CD8-positive, alpha-beta memory T cell (primary cell): Measurements from ENCODE around the gene TCEAL7. TPM values are rescaled to one million over a fixed set of nuclear protein-coding genes. Genes with fewer than 3 reads are reported as not detected.
"Not testable (repeated sequence)": the region's sequence is repeated elsewhere in the genome, so short reads cannot be mapped to it uniquely, and the experiment has no call there.

Experiments
- CTCF ChIA-PET: fragments of 350-600 bp; sonication (Branson Sonifier 250); formaldehyde crosslinking; loops from one replicate; lab custom pipeline; 2021; ENCODE audit warnings: antibody characterized with exemption; lab: Charles Lee
- POLR2A ChIA-PET: fragments of 350-600 bp; sonication (Branson Sonifier 250); formaldehyde crosslinking; loops from one replicate; lab custom pipeline; 2021; ENCODE audit warnings: antibody characterized with exemption; lab: Charles Lee
- DNase-seq, 5 donors: peaks; one replicate each; pipeline versions ENCODE4 v3.0.0 to v3.0.0-alpha.2; 2020 to 2022; ENCODE audit warnings: mixed read lengths in 1 of 5
- H3K27ac ChIP-seq: one replicate; pipeline ENCODE4 v1.7.0; 2013; ENCODE audit warnings: low read depth, mild to moderate bottlenecking, low read length, moderate library complexity
- H3K27me3 ChIP-seq: 2 replicates; pipeline ENCODE4 v1.7.0; 2013; ENCODE audit warnings: low read length, mild to moderate bottlenecking; ENCODE audit not compliant: insufficient read depth, poor library complexity, severe bottlenecking
- H3K36me3 ChIP-seq: 2 replicates; pipeline ENCODE4 v1.7.0; 2013; ENCODE audit warnings: mild to moderate bottlenecking, low read length, moderate library complexity; ENCODE audit not compliant: insufficient read depth
- H3K4me1 ChIP-seq: 2 replicates; pipeline ENCODE4 v1.7.0; 2013; ENCODE audit warnings: mild to moderate bottlenecking, low read length, moderate library complexity; ENCODE audit not compliant: insufficient read depth
- H3K4me3 ChIP-seq: 2 replicates; pipeline ENCODE4 v1.7.0; 2013; ENCODE audit warnings: mild to moderate bottlenecking, low read length
- H3K9me3 ChIP-seq: 2 replicates; pipeline ENCODE4 v1.7.0; 2013; ENCODE audit warnings: mild to moderate bottlenecking, low read length
- H3K27ac Mint-ChIP-seq, 8 donors: one replicate each; pipeline ENCODE4 v1.8.0; 2020 to 2021; ENCODE audit warnings: mixed read lengths in 8 of 8, mild to moderate bottlenecking in 6 of 8, inconsistent platforms in 3 of 8, moderate library complexity in 3 of 8
- H3K27me3 Mint-ChIP-seq, 2 donors: one replicate each; pipeline ENCODE4 v1.8.0; 2020 to 2021; ENCODE audit warnings: mixed read lengths in 2 of 2, mild to moderate bottlenecking in 1 of 2, moderate library complexity in 1 of 2
- H3K36me3 Mint-ChIP-seq, 3 donors: one replicate each; pipeline ENCODE4 v1.8.0; 2020 to 2021; ENCODE audit warnings: mixed read lengths in 3 of 3, inconsistent platforms in 1 of 3, mild to moderate bottlenecking in 1 of 3
- H3K4me1 Mint-ChIP-seq, 3 donors: one replicate each; pipeline ENCODE4 v1.8.0; 2020 to 2021; ENCODE audit warnings: mixed read lengths in 3 of 3, inconsistent platforms in 1 of 3, mild to moderate bottlenecking in 1 of 3
- H3K4me3 Mint-ChIP-seq, 7 donors: one replicate each; pipeline ENCODE4 v1.8.0; 2020 to 2021; ENCODE audit warnings: mixed read lengths in 7 of 7, mild to moderate bottlenecking in 6 of 7, moderate library complexity in 4 of 7, inconsistent platforms in 2 of 7
- H3K9me3 Mint-ChIP-seq, 5 donors: one replicate each; pipeline ENCODE4 v1.8.0; 2020 to 2022; ENCODE audit warnings: mixed read lengths in 5 of 5, mild to moderate bottlenecking in 3 of 5, moderate library complexity in 2 of 5, inconsistent platforms in 1 of 5
- polyA plus RNA-seq: library from polyadenylated mRNA; unstranded; fragments of 300-500 nt; fragmentation: Illumina TruSeq; gene quantifications from one replicate; pipeline ENCODE4 v1.2.3, GENCODE V29; 2021
- total RNA-seq, 2 experiments: library from RNA; stranded (reverse); gene quantifications; one replicate each; pipeline ENCODE4 v1.2.3, GENCODE V29; 2021

The TCEAL7 gene
- not detected for total RNA-seq
- not detected for polyA plus RNA-seq

DNA sequence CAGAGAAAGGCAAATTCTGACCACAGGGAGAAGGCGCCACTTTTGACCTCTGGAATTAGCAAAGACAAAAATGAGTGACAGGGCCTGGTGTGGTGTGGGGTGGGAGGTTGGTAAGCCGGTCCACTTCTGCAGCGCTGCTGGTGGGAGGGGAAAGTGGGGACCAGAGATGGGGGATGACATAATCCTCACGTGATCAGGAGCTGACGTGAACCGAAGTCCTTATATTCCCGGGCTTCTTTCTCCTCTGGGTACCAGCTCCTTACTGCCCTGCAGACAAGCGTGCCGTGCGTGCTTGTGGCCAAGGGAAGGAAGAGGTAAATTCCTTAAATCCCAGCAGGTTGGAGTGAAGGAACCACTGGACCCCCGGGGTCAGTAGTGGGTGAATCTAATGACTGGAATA is at the start of gene TCEAL7:
TCEAL7 (plus strand) TSS at position 249 of the 400 bp plus-strand sequence. CDS start 1,165 bp downstream, outside the sequence.
- H3K4me1 ChIP-seq, result no peaks in the 10 kb centered on the region
- peaks cover 12 to 25% of the 10 kb centered on the region in 2 donors for H3K27me3 Mint-ChIP-seq
- H3K4me3 Mint-ChIP-seq, result peak within 1 kb of the TSS in 1 of 7 donors; percentile 29
- H3K27ac ChIP-seq, result no peak within 1 kb of the TSS
- H3K4me3 ChIP-seq, result no peak within 1 kb of the TSS
- H3K36me3 Mint-ChIP-seq, result no peaks in the 10 kb centered on the region
- no peaks in the 10 kb centered on the region for H3K9me3 ChIP-seq
- peaks cover 0 to 4% (median 0%) of the 10 kb centered on the region in 3 donors for H3K4me1 Mint-ChIP-seq
- DNase-seq, result no peak
- no peaks in the 10 kb centered on the region for H3K9me3 Mint-ChIP-seq
- ChIA-PET POLR2A (no interaction called here), CTCF (no interaction called here)
- peak within 1 kb of the TSS in 1 of 8 donors; percentile 80 for H3K27ac Mint-ChIP-seq
- peaks cover 4% of the 10 kb centered on the region for H3K27me3 ChIP-seq
- H3K36me3 ChIP-seq, result no peaks in the 10 kb centered on the region

GRCh38 chrX:103293118-103293517 is 36.9 kb upstream of the TCEAL7 start:
- H3K4me3 Mint-ChIP-seq, result no peak overlapping the region
- POLR2A ChIA-PET, result no interaction called here

GRCh38 chrX:103304705-103305104 is 25.3 kb upstream of the TCEAL7 start:
- Mint-ChIP-seq H3K27me3 (peaks cover 0 to 2% of the 10 kb centered on the region in 2 donors), H3K36me3 (peaks cover 0 to 8% (median 0%) of the 10 kb centered on the region in 3 donors), H3K27ac (no peak overlapping the region), H3K9me3 (peaks cover 0 to 2% (median 0%) of the 10 kb centered on the region in 5 donors), H3K4me3 (no peak overlapping the region), H3K4me1 (peaks cover 0 to 6% (median 0%) of the 10 kb centered on the region in 3 donors)
- no peaks in the 10 kb centered on the region for H3K4me1 ChIP-seq
- H3K9me3 ChIP-seq, result no peaks in the 10 kb centered on the region
- H3K36me3 ChIP-seq, result no peaks in the 10 kb centered on the region
- DNase-seq, result no peak
- CTCF ChIA-PET, result no interaction called here
- POLR2A ChIA-PET, result no interaction called here
- H3K27me3 ChIP-seq, result no peaks in the 10 kb centered on the region
- H3K27ac ChIP-seq, result no peak overlapping the region
- no peak overlapping the region for H3K4me3 ChIP-seq

More at GRCh38 chrX:103293118-103293517, 36.9 kb upstream of the TCEAL7 start:
- no peak overlapping the region for H3K27ac Mint-ChIP-seq
- H3K36me3 Mint-ChIP-seq, result no peaks in the 10 kb centered on the region
- no peaks in the 10 kb centered on the region for H3K4me1 ChIP-seq
- H3K27me3 Mint-ChIP-seq, result peaks cover 2 to 20% of the 10 kb centered on the region in 2 donors
- H3K27ac ChIP-seq, result no peak overlapping the region
- H3K9me3 ChIP-seq, result no peaks in the 10 kb centered on the region
- CTCF ChIA-PET, result no interaction called here
- no peak for DNase-seq
- no peak overlapping the region for H3K4me3 ChIP-seq
- no peaks in the 10 kb centered on the region for H3K9me3 Mint-ChIP-seq
- H3K36me3 ChIP-seq, result no peaks in the 10 kb centered on the region
- H3K27me3 ChIP-seq, result no peaks in the 10 kb centered on the region
- H3K4me1 Mint-ChIP-seq, result no peaks in the 10 kb centered on the region

- H3K27me3 Mint-ChIP-seq, H3K4me3 Mint-ChIP-seq, H3K4me1 Mint-ChIP-seq, H3K27me3 ChIP-seq, CTCF ChIA-PET, H3K4me1 ChIP-seq, H3K9me3 Mint-ChIP-seq, DNase-seq, H3K9me3 ChIP-seq, H3K4me3 ChIP-seq, POLR2A ChIA-PET, H3K27ac ChIP-seq, H3K27ac Mint-ChIP-seq, H3K36me3 Mint-ChIP-seq, H3K36me3 ChIP-seq: not testable (repeated sequence)
Observed at GRCh38 chrX:103305666-103306065, 24.4 kb upstream of the TCEAL7 start.

DNA sequence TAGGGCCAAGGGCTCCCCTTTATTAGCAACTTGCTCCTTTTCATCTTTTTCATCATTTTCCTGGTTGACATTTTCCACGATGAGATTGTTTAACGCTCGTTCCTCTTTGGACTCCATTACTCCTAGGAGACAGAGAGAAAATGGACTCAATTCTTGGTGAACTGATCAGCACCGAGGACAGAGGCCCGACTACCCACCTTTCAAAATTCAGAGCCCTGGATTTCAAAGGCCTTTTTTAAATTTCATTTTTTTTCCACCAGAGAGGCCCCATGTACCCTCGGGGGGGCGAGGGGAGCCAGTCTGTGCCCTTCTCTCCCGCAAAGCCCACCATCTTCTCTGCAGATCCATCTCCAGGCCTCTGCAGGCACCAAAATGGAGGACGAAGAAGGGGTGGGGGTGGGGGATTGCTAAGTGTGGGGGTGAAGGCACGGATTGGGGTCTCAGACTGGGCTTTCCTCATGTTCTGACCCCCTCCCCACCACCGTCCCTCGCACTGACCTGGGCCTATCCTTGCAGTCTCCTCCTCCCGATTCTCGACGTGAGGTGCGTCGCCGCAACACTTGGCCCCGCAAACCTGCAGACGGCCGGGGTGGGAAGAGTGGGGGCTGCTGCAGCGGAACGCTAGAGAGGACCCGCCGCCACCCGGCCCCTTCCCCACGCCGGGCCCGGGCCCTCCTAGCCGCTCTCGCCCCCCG is 20.0 kb upstream of the TCEAL7 start:
- H3K27me3 ChIP-seq, result no peaks in the 10 kb centered on the region
- Mint-ChIP-seq H3K4me1 (peaks cover 0 to 9% (median 2%) of the 10 kb centered on the region in 3 donors), H3K27ac (peak overlapping the region in 3 of 8 donors; percentile 14 to 43 (median 38)), H3K27me3 (peaks cover 0 to 2% of the 10 kb centered on the region in 2 donors), H3K9me3 (peaks cover 0 to 2% (median 0%) of the 10 kb centered on the region in 5 donors), H3K4me3 (peak overlapping the region; percentile 39 to 72 (median 56)), H3K36me3 (peaks cover 0 to 11% (median 0%) of the 10 kb centered on the region in 3 donors)
- ChIA-PET CTCF (no interaction called here), POLR2A (no interaction called here)
- H3K9me3 ChIP-seq, result no peaks in the 10 kb centered on the region
- peaks cover 3% of the 10 kb centered on the region for H3K4me1 ChIP-seq
- H3K27ac ChIP-seq, result peak overlapping the region; percentile 51
- no peak for DNase-seq
- peak overlapping the region; percentile 55 for H3K4me3 ChIP-seq
- H3K36me3 ChIP-seq, result no peaks in the 10 kb centered on the region

DNA sequence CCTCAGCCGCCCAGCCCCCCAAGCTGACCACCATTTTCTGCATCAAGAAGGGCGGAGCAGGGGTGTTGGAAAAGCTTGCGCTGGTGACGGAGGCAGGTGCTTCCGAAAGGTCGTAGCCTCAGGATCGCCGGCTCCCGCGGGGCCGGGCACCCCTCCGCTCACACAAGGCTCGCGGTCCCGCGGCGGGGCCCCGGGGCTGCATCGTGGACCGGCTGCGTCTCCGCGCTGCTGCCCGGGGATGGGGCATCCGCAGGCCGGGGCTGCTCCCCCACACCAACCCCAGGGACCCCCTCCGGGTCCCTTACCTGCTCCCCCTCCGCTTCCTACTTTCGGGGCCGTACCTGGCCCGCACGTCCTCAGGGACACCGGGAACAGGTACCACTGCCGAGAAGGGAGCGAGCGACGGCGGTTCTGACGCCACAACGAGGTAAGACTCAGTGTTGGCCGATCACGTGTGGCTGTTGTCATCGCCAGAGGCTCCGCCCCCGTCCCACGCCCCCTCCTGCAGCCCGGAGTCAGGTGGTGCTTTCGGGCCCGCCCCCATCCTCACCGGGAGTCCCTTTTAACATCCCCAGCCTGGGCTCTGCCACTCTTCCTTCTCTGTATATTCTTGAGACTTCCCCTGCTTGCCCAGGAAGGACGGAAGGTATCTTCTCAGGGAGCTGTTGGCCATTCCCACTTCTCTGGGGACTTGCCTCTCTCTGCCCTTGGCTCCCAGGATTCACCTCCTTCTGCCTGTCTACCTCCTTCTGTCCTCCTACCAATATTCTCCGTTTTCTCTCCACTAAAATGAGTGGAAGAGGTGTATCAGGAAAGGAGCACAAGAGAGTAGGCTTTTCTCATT is 19.3 kb upstream of the TCEAL7 start, which contains the start of gene BEX2:
BEX2 (minus strand) TSS at position 436 of the 844 bp plus-strand sequence. CDS start 1,014 bp downstream, outside the sequence.
- Mint-ChIP-seq H3K27me3 (peaks cover 0 to 2% of the 10 kb centered on the region in 2 donors), H3K36me3 (peaks cover 0 to 11% (median 0%) of the 10 kb centered on the region in 3 donors), H3K4me3 (peak within 1 kb of the TSS; percentile 77 to 90 (median 81)), H3K9me3 (peaks cover 0 to 2% (median 0%) of the 10 kb centered on the region in 5 donors), H3K27ac (peak within 1 kb of the TSS in 7 of 8 donors; percentile 50 to 89 (median 74)), H3K4me1 (peaks cover 0 to 9% (median 2%) of the 10 kb centered on the region in 3 donors)
- CTCF ChIA-PET, result no interaction called here
- Histone ChIP-seq H3K4me1 (peaks cover 3% of the 10 kb centered on the region), H3K9me3 (no peaks in the 10 kb centered on the region), H3K4me3 (peak within 1 kb of the TSS; percentile 55), H3K27ac (peak within 1 kb of the TSS; percentile 51), H3K36me3 (no peaks in the 10 kb centered on the region), H3K27me3 (no peaks in the 10 kb centered on the region)
- POLR2A ChIA-PET, result no interaction called here
- peak; percentile 70 to 90 (median 79) for DNase-seq

DNA sequence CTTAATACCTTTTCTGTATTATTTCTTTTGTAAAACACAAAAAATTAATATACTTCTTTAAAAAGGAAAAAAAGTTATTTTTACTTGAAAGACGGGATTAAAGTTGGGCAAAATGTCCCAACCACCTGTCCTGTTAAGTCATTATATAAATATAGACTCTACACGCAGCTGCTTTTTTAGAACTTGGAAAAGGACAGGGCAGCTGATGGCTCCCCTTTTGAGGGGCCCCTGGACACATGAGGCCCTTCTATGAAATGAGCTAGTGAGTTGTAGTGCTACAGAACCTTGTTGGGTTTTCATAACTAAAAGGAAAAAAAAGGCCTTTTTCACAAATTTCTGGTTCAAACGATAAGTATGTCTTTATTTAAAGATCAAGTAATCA is 18.6 kb upstream of the TCEAL7 start:
- peaks cover 0 to 11% (median 0%) of the 10 kb centered on the region in 3 donors for H3K36me3 Mint-ChIP-seq
- DNase-seq, result no peak
- Histone ChIP-seq H3K4me3 (no peak overlapping the region), H3K27ac (no peak overlapping the region), H3K36me3 (no peaks in the 10 kb centered on the region), H3K4me1 (peaks cover 3% of the 10 kb centered on the region), H3K9me3 (no peaks in the 10 kb centered on the region), H3K27me3 (no peaks in the 10 kb centered on the region)
- H3K27ac Mint-ChIP-seq, result peak overlapping the region in 3 of 8 donors; percentile 74 to 89 (median 81)
- H3K27me3 Mint-ChIP-seq, result peaks cover 0 to 2% of the 10 kb centered on the region in 2 donors
- no peaks in the 10 kb centered on the region for H3K9me3 Mint-ChIP-seq
- ChIA-PET CTCF (no interaction called here), POLR2A (no interaction called here)
- peak overlapping the region in 6 of 7 donors; percentile 27 to 85 (median 80) for H3K4me3 Mint-ChIP-seq
- peaks cover 0 to 9% (median 2%) of the 10 kb centered on the region in 3 donors for H3K4me1 Mint-ChIP-seq
